Neural progenitor cell (in vitro differentiated cells): ENCODE measurements around the gene LGR4. TPM values are rescaled to one million over a fixed set of nuclear protein-coding genes. Genes with fewer than 3 reads are reported as not detected.

Experiments
- DNase-seq: peaks from one replicate; pipeline ENCODE4 v3.0.0-alpha.2; 2016; ENCODE audit warnings: low spot score
- H2AFZ ChIP-seq: fragments of 200-600 bp; sonication (generic); replicated peaks from 2 replicates; pipeline ENCODE4 v1.6.1; 2016; ENCODE audit warnings: antibody characterized with exemption
- H3F3A ChIP-seq: fragments of 200-600 bp; sonication (generic); 2 replicates; pipeline ENCODE4 v1.6.1; 2016; ENCODE audit warnings: antibody characterized with exemption, low read depth
- H3K27ac ChIP-seq: fragments of 200-600 bp; sonication (generic); 2 replicates; pipeline ENCODE4 v1.5.1; 2016; ENCODE audit warnings: mild to moderate bottlenecking
- H3K27me3 ChIP-seq: fragments of 200-600 bp; sonication (generic); 2 replicates; pipeline ENCODE4 v1.6.1; 2016; ENCODE audit warnings: mild to moderate bottlenecking, moderate library complexity
- H3K36me3 ChIP-seq: fragments of 200-600 bp; sonication (generic); 2 replicates; pipeline ENCODE4 v1.5.1; 2016
- H3K4me1 ChIP-seq: fragments of 200-600 bp; sonication (generic); 2 replicates; pipeline ENCODE4 v1.6.1; 2016; ENCODE audit warnings: mixed run types
- H3K4me2 ChIP-seq: fragments of 200-600 bp; sonication (generic); 2 replicates; pipeline ENCODE4 v1.6.1; 2016
- H3K4me3 ChIP-seq: fragments of 200-600 bp; sonication (generic); 2 replicates; pipeline ENCODE4 v1.5.1; 2016
- H3K79me2 ChIP-seq: fragments of 200-600 bp; sonication (generic); 2 replicates; pipeline ENCODE4 v1.6.1; 2016; ENCODE audit warnings: low read depth
- H3K9ac ChIP-seq: fragments of 200-600 bp; sonication (generic); 2 replicates; pipeline ENCODE4 v1.6.1; 2016
- H3K9me3 ChIP-seq: fragments of 200-600 bp; sonication (generic); 2 replicates; pipeline ENCODE4 v1.5.1; 2016; ENCODE audit warnings: low read depth
- H4K20me1 ChIP-seq: fragments of 200-600 bp; sonication (generic); 2 replicates; pipeline ENCODE4 v1.6.1; 2016; ENCODE audit warnings: low read depth
- H3K27ac Mint-ChIP-seq: 3 replicates; pipeline ENCODE4 v1.8.0; 2021; ENCODE audit warnings: mixed read lengths
- H3K27me3 Mint-ChIP-seq: 2 replicates; pipeline ENCODE4 v1.8.0; 2022; ENCODE audit warnings: low read depth, mild to moderate bottlenecking, inconsistent platforms, moderate library complexity, mixed read lengths; ENCODE audit not compliant: insufficient read depth
- H3K36me3 Mint-ChIP-seq: 3 replicates; pipeline ENCODE4 v1.8.0; 2021; ENCODE audit warnings: mixed read lengths
- H3K4me1 Mint-ChIP-seq: 3 replicates; pipeline ENCODE4 v1.8.0; 2021; ENCODE audit warnings: mixed read lengths
- H3K4me3 Mint-ChIP-seq: 3 replicates; pipeline ENCODE4 v1.8.0; 2021; ENCODE audit warnings: mild to moderate bottlenecking, moderate library complexity, mixed read lengths
- H3K9me3 Mint-ChIP-seq: 3 replicates; pipeline ENCODE4 v1.8.0; 2020; ENCODE audit warnings: mixed read lengths
- CTCF ChIP-seq: fragments of 200-600 bp; sonication (generic); IDR thresholded peaks from 2 replicates; pipeline ENCODE4 v1.5.1; 2017; ENCODE audit warnings: antibody characterized with exemption, mild to moderate bottlenecking
- EZH2 ChIP-seq: fragments of 200-600 bp; sonication (generic); IDR thresholded peaks from 2 replicates; pipeline ENCODE4 v1.6.1; 2017; ENCODE audit warnings: antibody characterized with exemption, mild to moderate bottlenecking, moderate library complexity
- EZH2phosphoT487 ChIP-seq: fragments of 200-600 bp; sonication (generic); IDR thresholded peaks from 2 replicates; pipeline ENCODE4 v1.6.1; 2017; ENCODE audit warnings: antibody characterized with exemption
- total RNA-seq: library from RNA; depleted of rRNA; stranded (reverse); fragments of >200 nt; gene quantifications from 2 replicates; pipeline ENCODE4 v1.2.3, GENCODE V29; 2015; ENCODE audit warnings: low replicate concordance

LGR4 gene
- total RNA-seq, 1 donor from 2014 or later: 274 TPM

DNA sequence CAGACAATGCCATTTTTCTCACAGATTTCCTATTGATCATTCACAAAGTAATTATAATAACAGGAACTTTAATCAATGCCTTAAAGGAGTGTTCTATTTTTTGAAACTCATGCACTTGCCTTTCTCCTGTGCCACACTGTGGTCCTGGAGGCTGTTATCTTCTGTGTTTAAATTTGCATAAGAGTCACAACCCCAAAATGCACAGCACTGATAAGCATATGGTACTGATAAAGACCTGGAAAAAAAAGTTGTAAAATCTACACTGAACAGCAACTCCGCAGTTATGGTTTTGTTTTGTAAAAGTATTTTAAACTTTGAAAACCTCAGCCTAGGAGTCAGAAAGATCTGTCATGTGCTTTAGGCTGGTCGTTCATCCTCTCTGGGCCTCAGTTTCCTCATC, 100.4 kb downstream of the LGR4 start:
- H3K27me3 ChIP-seq: no peaks in the 10 kb centered on the region
- no peaks in the 10 kb centered on the region for H3K4me1 ChIP-seq
- H3F3A ChIP-seq: peaks cover 63% of the 10 kb centered on the region
- H3K4me3 ChIP-seq: no peak overlapping the region
- TF ChIP-seq CTCF: no peak
- no peak for TF ChIP-seq EZH2phosphoT487
- no peak for TF ChIP-seq EZH2
- no peaks in the 10 kb centered on the region for H3K9me3 ChIP-seq
- no peaks in the 10 kb centered on the region for H3K4me1 Mint-ChIP-seq
- H3K27ac ChIP-seq: no peak overlapping the region
- H3K4me3 Mint-ChIP-seq: no peak overlapping the region
- H3K36me3 ChIP-seq: peaks cover 62% of the 10 kb centered on the region
- no peak overlapping the region for H3K9ac ChIP-seq
- H3K4me2 ChIP-seq: no peak overlapping the region
- H3K36me3 Mint-ChIP-seq: peaks cover 10% of the 10 kb centered on the region
- H3K9me3 Mint-ChIP-seq: no peaks in the 10 kb centered on the region
- H3K27ac Mint-ChIP-seq: no peak overlapping the region
- H3K27me3 Mint-ChIP-seq: no peaks in the 10 kb centered on the region
- DNase-seq: no peak
- H3K79me2 ChIP-seq: peaks cover 35% of the 10 kb centered on the region
- peaks cover 21% of the 10 kb centered on the region for H4K20me1 ChIP-seq
- no peak overlapping the region for H2AFZ ChIP-seq

GRCh38 chr11:27371489-27371888, 101.1 kb downstream of the LGR4 start:
- no peak for TF ChIP-seq CTCF
- no peak for TF ChIP-seq EZH2
- TF ChIP-seq EZH2phosphoT487: no peak
- H3F3A ChIP-seq: peaks cover 70% of the 10 kb centered on the region
- H3K27ac Mint-ChIP-seq: no peak overlapping the region

DNA sequence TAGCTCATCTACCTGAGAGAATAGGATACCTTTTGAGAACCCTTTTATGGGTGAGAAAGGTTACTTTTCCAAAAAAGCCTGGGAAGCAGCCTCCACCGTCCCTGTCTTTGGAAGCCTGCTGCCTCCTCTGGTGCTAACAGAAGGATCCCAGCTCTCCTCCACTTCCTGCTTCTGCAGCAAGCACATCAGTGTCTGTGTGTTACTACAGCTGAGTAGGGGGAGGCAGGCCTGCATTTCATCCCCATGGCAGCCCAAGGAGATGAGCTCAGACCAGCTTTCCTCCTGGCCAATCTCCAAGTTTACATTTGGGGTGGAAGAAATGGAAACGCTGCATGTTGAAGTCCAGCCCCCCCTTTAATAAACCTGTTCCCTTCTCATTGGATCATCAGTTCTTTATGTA, 102.2 kb downstream of the LGR4 start:
- peaks cover 81% of the 10 kb centered on the region for H3F3A ChIP-seq
- H3K79me2 ChIP-seq: peaks cover 37% of the 10 kb centered on the region
- Mint-ChIP-seq H3K27ac (no peak overlapping the region), H3K4me3 (no peak overlapping the region), H3K27me3 (no peaks in the 10 kb centered on the region), H3K4me1 (no peaks in the 10 kb centered on the region), H3K9me3 (no peaks in the 10 kb centered on the region), H3K36me3 (peaks cover 10% of the 10 kb centered on the region)
- H3K27me3 ChIP-seq: no peaks in the 10 kb centered on the region
- no peak for DNase-seq
- H2AFZ ChIP-seq: no peak overlapping the region
- H3K9ac ChIP-seq: no peak overlapping the region
- peaks cover 32% of the 10 kb centered on the region for H4K20me1 ChIP-seq
- no peaks in the 10 kb centered on the region for H3K9me3 ChIP-seq
- peaks cover 58% of the 10 kb centered on the region for H3K36me3 ChIP-seq
- peak overlapping the region; percentile 60 for H3K27ac ChIP-seq
- TF ChIP-seq EZH2 (no peak), EZH2phosphoT487 (no peak), CTCF (no peak)
- no peak overlapping the region for H3K4me3 ChIP-seq
- no peaks in the 10 kb centered on the region for H3K4me1 ChIP-seq
- H3K4me2 ChIP-seq: no peak overlapping the region

More at GRCh38 chr11:27371489-27371888, 101.1 kb downstream of the LGR4 start:
- no peaks in the 10 kb centered on the region for H3K4me1 Mint-ChIP-seq
- Histone ChIP-seq H3K4me2 (no peak overlapping the region), H3K36me3 (peaks cover 57% of the 10 kb centered on the region), H3K27me3 (no peaks in the 10 kb centered on the region), H3K4me3 (no peak overlapping the region), H3K79me2 (peaks cover 35% of the 10 kb centered on the region), H3K9ac (no peak overlapping the region), H3K27ac (no peak overlapping the region), H2AFZ (no peak overlapping the region), H3K9me3 (no peaks in the 10 kb centered on the region), H3K4me1 (no peaks in the 10 kb centered on the region), H4K20me1 (peaks cover 25% of the 10 kb centered on the region)
- H3K27me3 Mint-ChIP-seq: no peaks in the 10 kb centered on the region
- no peaks in the 10 kb centered on the region for H3K9me3 Mint-ChIP-seq
- H3K4me3 Mint-ChIP-seq: no peak overlapping the region
- peaks cover 10% of the 10 kb centered on the region for H3K36me3 Mint-ChIP-seq
- DNase-seq: no peak
